ENCODE data around the gene SAXO1.
A peak's percentile ranks its signal among the peaks of the same experiment; 100 is the strongest.

The SAXO1 gene

GRCh38 chr9:18910916-18911315 is 122.1 kb downstream of the SAXO1 start:
- no peak for DNase-seq (ENCODE audit: low read depth)

- no peak for DNase-seq (ENCODE audit: low read depth)
Observed at GRCh38 chr9:18910435-18910834, 122.6 kb downstream of the SAXO1 start.

- no peak for DNase-seq (ENCODE audit: low read depth)
Observed at GRCh38 chr9:18909140-18910018, 123.6 kb downstream of the SAXO1 start.

GRCh38 chr9:18907927-18908625 is 124.9 kb downstream of the SAXO1 start:
- DNase-seq (ENCODE audit: low read depth): no peak

- DNase-seq (ENCODE audit: low read depth): no peak
Observed at GRCh38 chr9:18906656-18907395, 126.2 kb downstream of the SAXO1 start.

GRCh38 chr9:18905883-18906629 is 127.0 kb downstream of the SAXO1 start:
- no peak for DNase-seq (ENCODE audit: low read depth)

- no peak for DNase-seq (ENCODE audit: low read depth)
Observed at GRCh38 chr9:18905028-18905882, 127.8 kb downstream of the SAXO1 start.

GRCh38 chr9:18903450-18903849 is 129.6 kb downstream of the SAXO1 start:
- DNase-seq (ENCODE audit: low read depth): no peak

- no peak for DNase-seq (ENCODE audit: low read depth)
Observed at GRCh38 chr9:18896531-18897179, 136.4 kb downstream of the SAXO1 start.

- no peak for DNase-seq (ENCODE audit: low read depth)
Observed at GRCh38 chr9:18896004-18896403, 137.0 kb downstream of the SAXO1 start.

GRCh38 chr9:18893491-18893890 is 139.5 kb downstream of the SAXO1 start:
- DNase-seq (ENCODE audit: low read depth): no peak

- no peak for DNase-seq (ENCODE audit: low read depth)
Observed at GRCh38 chr9:18893046-18893445, 140.0 kb downstream of the SAXO1 start.

GRCh38 chr9:18891946-18892670 is 140.9 kb downstream of the SAXO1 start:
- no peak for DNase-seq (ENCODE audit: low read depth)

- no peak for DNase-seq (ENCODE audit: low read depth)
Observed at GRCh38 chr9:18890372-18890771, 142.6 kb downstream of the SAXO1 start.

- no peak for DNase-seq (ENCODE audit: low read depth)
Observed at GRCh38 chr9:18889550-18889949, 143.5 kb downstream of the SAXO1 start.

GRCh38 chr9:18888290-18888689 is 144.7 kb downstream of the SAXO1 start:
- peak; percentile 24 for DNase-seq (ENCODE audit: low read depth)

- no peak for DNase-seq (ENCODE audit: low read depth)
Observed at GRCh38 chr9:18887546-18887945, 145.5 kb downstream of the SAXO1 start.

GRCh38 chr9:18881758-18882157 is 151.3 kb downstream of the SAXO1 start:
- no peak for DNase-seq (ENCODE audit: low read depth)

- no peak for DNase-seq (ENCODE audit: low read depth)
Observed at GRCh38 chr9:18877984-18878383, 155.0 kb downstream of the SAXO1 start.
